OCI-LY1 (cell line): Measurements from ENCODE around the gene CRYBA1.

Experiments
- EZH2 ChIP-seq: fragments of 200-600 bp; sonication (generic), shearing (Covaris generic); IDR thresholded peaks from 2 replicates; pipeline ENCODE4 v1.8.0; 2017; ENCODE audit warnings: borderline replicate concordance, mixed run types, mild to moderate bottlenecking, antibody characterized with exemption, low read length, moderate library complexity, mixed read lengths
- TF ChIP-seq, protein P1 (sequence below): fragments of 200-600 bp; sonication (generic), shearing (Covaris generic); IDR thresholded peaks from 2 replicates; pipeline ENCODE4 v1.5.1; 2017; ENCODE audit warnings: mild to moderate bottlenecking, antibody characterized with exemption, low read length, moderate library complexity, mixed read lengths

- TF ChIP-seq, protein P1, sequence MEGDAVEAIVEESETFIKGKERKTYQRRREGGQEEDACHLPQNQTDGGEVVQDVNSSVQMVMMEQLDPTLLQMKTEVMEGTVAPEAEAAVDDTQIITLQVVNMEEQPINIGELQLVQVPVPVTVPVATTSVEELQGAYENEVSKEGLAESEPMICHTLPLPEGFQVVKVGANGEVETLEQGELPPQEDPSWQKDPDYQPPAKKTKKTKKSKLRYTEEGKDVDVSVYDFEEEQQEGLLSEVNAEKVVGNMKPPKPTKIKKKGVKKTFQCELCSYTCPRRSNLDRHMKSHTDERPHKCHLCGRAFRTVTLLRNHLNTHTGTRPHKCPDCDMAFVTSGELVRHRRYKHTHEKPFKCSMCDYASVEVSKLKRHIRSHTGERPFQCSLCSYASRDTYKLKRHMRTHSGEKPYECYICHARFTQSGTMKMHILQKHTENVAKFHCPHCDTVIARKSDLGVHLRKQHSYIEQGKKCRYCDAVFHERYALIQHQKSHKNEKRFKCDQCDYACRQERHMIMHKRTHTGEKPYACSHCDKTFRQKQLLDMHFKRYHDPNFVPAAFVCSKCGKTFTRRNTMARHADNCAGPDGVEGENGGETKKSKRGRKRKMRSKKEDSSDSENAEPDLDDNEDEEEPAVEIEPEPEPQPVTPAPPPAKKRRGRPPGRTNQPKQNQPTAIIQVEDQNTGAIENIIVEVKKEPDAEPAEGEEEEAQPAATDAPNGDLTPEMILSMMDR = no peak
- no peak for TF ChIP-seq EZH2
Measured at GRCh38 chr17:29289852-29290251, 43.2 kb downstream of the CRYBA1 start.
